GM15510 (cell line): ENCODE results near the gene LRPPRC.

Source experiments
- POLR2A ChIP-seq: IDR thresholded peaks from 3 replicates; pipeline ENCODE4 v1.6.1; 2011; ENCODE audit warnings: borderline replicate concordance; ENCODE audit not compliant: insufficient read length; ENCODE audit errors: extremely low read depth

Gene LRPPRC

DNA sequence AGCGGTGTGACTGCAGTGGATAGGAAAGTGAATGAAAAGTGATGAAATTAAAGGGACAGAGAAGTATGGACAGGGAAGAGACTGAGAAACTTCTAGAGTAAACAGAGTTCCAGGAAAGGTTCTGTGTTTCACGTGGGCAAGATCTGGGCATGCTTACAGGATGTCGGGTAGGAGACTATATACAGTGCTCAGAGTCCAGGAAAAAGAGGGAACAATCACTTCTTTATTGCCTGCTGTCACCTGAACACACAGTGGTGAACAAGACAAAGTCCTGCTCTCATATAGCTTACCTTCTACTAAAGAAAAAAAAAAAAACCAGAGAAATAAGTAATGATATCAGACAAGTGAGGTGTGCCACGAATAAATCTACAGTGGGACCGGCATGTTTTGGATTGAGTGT lies 2.4 kb downstream of the LRPPRC start:
- TF ChIP-seq POLR2A, result no peak

DNA sequence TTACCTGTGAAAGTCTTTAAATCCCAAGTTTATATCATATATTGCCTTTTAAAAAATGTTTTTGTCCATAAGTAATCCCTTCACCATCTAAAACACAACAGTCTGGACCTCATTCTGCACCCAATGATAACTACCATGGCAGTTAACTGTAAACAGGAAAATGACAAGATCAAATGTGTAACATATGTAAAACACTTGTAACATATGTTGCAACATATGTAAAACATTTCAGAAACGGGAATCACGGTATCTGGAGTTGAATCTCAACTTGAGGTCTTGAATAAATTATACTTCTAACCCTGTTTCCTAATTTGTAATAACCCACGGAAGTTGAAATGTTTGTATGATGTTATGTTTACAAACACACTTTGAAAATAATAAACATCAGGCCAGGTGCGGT lies 6.2 kb downstream of the LRPPRC start:
- TF ChIP-seq POLR2A, result no peak

DNA sequence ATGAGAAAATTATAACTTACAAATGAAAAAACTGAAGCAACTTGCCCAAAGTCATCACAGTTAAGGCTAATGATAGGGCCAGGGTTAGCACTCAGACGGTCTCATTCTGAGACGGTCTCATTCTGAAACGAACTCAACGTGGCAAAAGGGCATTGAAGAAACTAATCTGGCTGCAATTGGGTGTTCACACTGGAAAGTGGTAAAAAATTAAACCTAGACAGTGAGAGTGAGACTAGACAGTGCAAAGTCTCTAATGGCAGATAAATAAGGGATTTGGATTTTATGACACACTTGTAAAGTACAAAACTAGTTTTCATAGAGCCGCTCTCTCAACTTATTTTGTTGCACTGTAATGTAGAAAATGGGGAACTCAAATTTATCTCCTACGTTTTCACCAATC lies 9.2 kb downstream of the LRPPRC start:
- no peak for TF ChIP-seq POLR2A

DNA sequence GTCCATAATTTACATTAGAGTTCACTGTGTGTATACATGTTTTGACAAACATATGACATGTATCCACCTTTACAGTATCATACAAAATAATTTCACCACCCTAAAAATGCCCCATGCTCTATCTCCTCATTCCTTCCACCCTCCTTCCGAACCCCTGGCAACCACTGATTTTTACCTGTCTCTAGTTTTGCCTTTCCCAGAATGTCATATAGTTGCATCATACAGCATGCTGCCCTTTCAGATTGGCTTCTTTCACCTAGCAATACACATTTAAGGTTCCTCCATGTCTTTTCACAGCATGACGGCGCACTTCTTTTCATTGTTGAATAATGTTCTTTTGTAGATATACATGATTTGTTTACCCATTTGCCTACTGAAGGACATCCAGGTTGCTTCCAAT lies 10.4 kb downstream of the LRPPRC start:
- TF ChIP-seq POLR2A, result no peak

DNA sequence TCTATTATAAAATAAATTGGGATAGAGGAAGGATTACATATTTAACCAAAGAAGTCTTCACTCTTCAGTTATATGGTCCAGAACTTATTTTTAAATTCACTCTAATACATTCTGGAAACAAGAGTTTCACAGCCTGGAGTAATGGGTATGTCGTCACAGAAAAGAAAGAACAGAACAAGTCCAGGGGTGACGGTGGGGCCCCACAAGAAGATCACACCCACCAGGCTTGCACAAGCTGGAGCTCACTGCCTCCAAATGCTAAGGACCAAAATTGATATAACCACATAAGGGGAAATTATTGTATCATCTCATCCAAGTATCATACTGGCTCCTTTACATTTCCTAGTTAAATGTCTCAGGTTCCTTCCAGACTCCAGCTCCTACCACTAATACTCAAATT lies 11.3 kb downstream of the LRPPRC start:
- no peak for TF ChIP-seq POLR2A

DNA sequence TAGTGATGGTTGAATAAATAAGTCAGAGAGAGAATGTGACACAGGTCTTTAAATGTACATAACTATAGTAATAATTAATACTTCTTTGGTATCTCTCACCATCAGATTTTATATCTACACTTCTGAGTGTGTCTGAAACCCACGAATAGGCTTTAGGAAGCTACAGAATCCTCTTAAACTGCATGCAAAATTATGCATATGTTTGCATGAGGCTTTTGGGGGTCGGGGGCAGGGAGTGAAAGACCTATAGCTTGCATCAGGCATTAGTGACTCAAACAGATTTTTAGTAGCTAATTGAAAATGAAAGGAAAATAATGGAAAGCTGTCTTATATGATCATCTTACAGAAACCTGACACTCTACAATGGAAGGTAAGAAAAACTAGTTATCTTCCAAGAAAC lies 14.9 kb downstream of the LRPPRC start:
- TF ChIP-seq POLR2A, result no peak

DNA sequence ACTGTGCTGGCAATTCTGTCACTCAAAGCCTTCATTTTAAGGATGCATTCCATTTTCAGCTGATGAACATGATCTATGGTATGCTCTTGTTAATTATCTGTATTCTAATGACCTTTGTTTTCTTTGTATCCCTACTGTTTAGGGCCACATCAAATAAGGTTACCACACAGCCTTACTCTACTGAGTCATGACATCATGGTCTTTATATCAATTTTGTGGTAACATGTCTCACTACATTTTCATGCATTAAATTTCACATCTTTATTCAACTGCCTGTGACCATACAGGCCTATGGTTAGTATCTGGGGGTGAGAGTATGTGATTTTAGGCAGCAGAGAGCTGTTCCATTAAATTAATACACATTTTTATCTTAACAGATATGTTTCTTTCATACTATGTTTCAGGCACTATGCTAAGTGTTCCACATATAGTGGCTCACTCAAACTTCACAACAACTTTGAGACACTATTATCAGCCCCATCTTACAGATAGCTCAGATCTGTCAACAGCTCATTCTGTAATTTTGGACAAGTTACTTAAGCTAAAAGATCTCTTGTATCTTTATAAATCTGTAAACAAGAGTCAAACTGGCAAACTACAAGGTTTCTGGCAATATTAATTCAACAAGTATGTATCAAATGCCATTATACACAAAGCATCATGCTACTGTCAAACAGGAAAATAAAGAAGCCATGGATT lies 18.0 kb downstream of the LRPPRC start:
- no peak for TF ChIP-seq POLR2A

DNA sequence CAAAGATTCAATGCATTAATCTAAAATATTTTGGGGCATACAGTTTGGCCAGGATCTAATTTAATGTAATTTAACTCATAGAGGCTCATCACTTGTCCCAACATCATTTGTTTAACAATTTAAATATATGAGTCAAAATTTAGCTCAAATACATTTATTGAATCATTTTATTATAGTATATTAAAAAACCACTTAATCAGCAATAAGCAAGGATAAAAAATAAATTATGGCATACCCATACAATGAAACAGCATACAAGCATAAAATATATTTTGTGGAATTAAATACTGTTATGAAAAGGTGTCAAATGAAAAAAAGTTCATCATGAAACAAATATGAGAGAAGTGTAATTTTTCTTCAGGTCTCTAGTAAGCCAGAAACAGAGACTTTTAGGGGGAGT lies 34.9 kb downstream of the LRPPRC start:
- TF ChIP-seq POLR2A, result no peak

DNA sequence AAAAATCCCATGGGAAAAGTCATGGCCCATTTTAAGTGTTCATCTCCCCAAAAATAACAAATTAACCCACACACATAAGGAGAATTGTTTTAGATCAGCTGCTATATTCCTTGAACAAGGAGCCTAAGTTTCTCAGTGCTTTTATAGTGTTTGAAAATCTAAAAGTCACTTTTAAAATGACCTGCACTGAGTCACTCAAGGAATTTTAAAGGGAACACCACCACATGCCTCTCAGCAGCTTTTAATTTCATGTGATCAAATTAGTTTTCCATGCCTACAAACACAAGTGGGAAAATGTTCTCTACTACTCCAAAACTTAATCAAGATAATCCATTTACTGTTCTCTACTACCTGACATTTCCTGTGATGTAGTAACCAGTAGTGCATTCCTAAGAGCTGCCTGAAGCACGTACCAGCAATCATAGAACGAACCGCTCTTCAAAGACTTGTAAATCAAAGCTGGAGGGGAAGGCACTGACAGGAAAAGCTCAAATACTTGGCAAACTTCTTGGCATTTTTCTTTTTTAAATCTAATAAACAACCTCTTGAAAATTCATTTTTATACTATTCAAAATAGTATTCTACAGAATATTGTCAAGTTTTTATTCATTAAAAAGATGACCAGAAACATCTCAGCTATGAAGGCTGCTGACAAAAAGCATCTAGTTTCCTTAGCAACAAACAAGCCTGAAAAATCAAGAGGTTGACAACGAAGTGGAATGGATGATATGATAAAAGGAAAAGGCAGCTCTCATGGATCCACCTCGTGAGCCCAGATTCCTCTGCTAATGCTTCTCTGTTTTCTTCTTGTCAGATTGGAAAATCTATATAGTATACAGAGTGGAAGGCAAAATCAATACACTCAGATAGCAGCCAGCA lies 37.2 kb downstream of the LRPPRC start:
- TF ChIP-seq POLR2A, result no peak

DNA sequence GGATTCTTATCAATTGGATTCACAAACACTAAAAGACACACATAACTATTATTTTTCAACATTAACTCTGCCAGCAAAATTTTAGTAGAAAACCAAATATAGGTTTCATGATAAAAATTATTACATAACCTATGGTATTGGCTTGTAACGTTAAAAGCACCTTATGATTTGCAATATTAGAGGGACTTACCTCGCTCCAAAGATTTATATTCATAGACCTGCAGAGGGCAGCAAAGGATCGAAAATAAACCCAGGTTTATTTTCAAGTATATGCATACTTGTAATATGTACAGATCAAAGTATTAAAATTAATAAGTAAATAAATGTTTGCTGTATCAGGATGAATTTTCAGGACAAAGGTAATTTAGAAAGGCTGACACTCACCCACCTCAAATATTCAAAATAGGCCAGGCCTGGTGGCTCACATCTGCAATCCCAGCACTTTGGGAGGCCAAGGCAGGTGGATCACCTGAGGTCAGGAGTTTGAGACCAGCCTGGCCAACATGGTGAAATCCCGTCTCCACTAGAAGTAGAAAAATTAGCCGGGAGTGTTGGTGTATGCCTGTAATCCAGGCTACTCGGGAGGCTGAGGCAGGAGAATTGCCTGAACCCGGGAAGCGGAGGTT lies 45.3 kb downstream of the LRPPRC start:
- no peak for TF ChIP-seq POLR2A

DNA sequence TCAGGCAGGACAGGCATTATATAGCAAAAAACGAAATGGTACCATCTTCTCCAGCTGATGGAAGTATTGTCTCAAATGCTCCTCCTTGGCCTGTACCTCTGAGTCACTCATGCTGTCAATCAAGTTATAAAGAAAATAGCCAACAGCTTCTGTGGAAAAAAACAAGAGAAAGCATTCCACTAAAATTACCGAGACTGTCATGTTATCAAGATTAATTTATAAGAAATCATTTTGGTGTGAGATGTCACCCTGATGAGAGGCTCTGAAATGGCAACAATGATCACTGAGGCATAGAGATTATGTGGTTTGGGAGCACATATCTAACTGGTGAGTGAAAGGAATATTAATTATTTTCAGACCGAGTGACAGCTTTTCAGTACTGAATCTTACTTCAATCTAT lies 47.4 kb downstream of the LRPPRC start:
- TF ChIP-seq POLR2A, result no peak

DNA sequence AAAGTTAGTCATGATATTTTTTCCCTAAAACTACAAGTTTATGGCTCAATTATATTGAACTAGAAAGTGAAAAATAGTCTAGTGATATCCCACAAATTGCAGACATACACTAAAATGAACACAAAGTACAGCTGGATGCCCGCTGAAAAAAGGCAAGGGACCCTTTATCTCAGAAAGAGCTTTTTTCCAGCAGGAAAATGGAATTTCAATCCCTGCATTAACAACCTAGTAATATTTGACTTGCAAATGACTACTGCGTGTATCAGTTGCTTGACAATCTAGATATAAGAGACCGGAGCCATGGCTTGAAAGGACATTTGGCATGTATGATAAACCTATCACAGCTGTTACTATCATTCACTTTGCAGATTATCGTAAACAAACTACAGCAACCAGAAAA lies 49.1 kb downstream of the LRPPRC start:
- no peak for TF ChIP-seq POLR2A

DNA sequence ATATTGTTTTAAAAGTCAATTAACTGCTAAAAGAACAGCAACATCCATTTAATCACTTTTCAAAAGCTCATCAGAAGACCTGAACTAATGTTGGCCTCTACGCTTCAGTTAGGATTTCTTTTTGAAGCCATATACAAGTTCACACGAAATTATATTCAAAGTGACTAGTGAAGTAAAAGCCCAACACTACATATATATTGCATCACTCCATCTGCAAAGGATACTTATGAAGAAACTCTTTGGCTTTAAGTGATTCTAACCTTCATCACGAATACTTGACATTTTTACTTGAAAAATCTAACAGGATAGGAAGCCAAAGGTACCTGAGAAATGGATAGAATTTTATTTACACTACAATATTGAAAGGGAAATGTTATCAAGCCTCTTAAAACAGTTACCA lies 50.4 kb downstream of the LRPPRC start:
- no peak for TF ChIP-seq POLR2A

DNA sequence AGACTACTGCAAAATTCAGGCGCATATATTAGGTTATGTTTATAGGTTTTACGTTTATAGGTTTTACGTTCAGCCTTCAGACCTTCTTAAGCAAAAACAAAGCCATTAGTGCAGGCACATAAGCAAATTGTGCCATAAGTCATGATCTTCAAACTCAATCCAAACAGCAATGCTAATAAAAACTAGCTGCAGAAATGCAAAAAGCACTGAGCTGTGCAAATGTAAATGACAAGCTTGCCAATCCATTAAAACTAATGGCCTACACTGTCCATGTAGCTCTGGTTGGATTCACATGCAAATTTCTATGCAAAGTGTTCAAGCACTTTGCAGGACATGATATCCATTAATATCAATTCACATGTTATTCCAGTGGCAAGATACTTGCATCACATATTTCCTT lies 50.9 kb downstream of the LRPPRC start:
- TF ChIP-seq POLR2A, result no peak

DNA sequence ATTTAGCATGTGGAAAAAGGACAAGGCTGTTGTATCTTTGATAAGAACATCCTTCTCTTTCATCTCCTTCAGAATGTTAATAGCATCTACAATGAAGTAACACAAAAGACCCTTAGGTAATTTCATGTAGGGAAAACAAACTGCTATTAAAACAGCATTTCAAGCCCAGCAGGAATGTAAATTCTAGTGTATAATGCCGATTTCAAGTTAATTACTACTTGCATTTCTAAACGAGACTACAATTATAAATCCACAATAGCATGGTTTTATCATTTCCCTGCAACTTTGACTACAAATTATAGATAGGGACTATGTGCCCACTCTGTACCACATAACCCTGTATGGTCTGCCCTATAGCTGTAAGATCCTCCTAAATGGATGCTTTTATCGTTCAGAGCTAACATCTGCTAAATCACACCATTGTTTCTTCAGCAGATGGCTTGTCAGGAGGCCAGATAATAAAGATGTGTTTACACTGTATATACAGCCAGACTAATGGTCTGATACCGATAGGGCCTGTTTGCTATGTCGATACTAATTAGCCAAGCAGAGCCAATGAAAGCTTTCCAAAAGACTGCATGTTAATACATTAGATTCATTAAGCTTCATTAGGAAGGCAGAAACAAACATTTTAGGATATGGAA lies 51.9 kb downstream of the LRPPRC start:
- TF ChIP-seq POLR2A, result no peak

DNA sequence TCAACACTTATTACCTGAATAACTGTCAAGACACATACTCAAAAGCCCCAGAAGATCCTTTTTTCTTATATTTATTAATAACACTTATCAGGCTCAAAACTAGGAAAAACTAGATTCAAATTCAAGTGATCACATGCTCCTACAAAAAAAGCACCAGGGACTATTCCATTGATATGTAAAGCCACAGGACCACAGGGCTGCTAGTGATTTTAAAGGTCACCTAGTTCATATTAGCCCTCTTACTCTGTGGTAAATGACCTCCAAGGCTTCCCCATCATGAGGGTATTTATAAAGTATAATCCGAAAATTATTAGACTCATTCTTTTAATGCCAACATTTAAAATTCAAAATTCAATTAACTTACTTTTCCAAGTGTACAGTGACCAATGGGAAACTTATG lies 52.5 kb downstream of the LRPPRC start:
- TF ChIP-seq POLR2A, result no peak

DNA sequence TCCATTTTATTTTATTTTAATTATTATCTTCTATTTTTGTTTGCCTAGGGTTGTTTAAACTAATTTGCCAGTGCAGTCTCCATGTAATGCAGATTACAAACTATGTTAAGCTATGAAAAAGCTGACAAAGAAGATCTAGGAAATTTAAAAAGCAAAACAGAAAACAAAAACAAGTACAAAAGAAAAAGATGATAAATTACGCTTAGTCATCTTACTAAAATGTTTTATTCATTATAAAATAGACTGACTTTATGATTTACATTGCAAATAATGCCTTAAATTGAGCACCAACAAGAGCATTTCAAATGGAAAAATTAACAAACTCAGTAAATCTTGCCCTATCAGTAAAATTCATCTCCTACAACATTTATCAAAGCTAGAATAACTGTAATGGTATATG lies 52.9 kb downstream of the LRPPRC start:
- TF ChIP-seq POLR2A, result no peak
